ENCODE data around the gene COL4A4. TPM values are rescaled to one million over a fixed set of nuclear protein-coding genes. Genes with fewer than 3 reads are reported as not detected.

The COL4A4 gene
- total and polyA plus RNA-seq, 2 of the 4 experiments (the other 2 are of a cell fraction): 0.02 TPM; not detected in 1

DNA sequence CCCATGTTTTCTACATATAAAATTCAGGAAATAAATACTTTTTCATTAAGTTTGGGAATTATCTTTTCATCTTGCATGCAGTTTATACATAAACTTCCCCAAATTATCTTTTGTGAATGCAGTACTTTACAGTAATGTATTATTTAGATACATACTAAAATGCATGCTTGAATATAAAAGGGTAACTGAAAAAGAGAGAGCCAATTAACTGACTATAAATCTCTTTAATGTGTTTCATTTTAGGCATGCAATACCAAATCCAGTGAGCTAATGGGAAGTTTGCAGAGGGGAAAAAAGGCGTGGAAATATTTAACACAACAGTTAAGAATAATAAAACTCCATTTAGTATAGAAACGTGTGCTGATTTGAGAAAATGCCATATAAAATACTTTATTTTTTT is 39.2 kb downstream of the COL4A4 start:
- POLR2A ChIA-PET (ENCODE audit: unreplicated experiment): no interaction called here

More for the DNA sequence above, 39.2 kb downstream of the COL4A4 start:
- no peak overlapping the region for H2BK15ac ChIP-seq (ENCODE audit: low read depth, low read length)
- H3K4me3 ChIP-seq (ENCODE audit: insufficient read depth, low read depth, low read length): no peak overlapping the region
- no peak overlapping the region for H2AK5ac ChIP-seq (ENCODE audit: low read depth, low read length)
- H3K9me3 ChIP-seq (ENCODE audit: control insufficient read depth, insufficient read depth, low read length): no peaks in the 10 kb centered on the region
- dilution Hi-C loops (cut with HindIII; ENCODE audit: low sequenced_read_pairs, unreplicated experiment): no loop called here
- no peaks in the 10 kb centered on the region for H4K20me1 ChIP-seq (ENCODE audit: insufficient read depth, low read length)
- in situ Hi-C loops (cut with MboI; ENCODE audit: low sequenced_read_pairs): no loop called here
- H2BK20ac ChIP-seq (ENCODE audit: low read depth, low read length): no peak overlapping the region
- no peak overlapping the region for H3K14ac ChIP-seq (replicated peaks; ENCODE audit: low read depth, low read length)
- H4K8ac ChIP-seq (ENCODE audit: low read depth in 2 of 2, low read length in 2 of 2): no peak overlapping the region
- no peak overlapping the region for H2AFZ ChIP-seq (replicated peaks; ENCODE audit: low read length, poor library complexity)
- no peak overlapping the region for H3K23ac ChIP-seq (ENCODE audit: low read depth, low read length)
- H3K9me1 ChIP-seq (ENCODE audit: insufficient read depth, low read length): no peaks in the 10 kb centered on the region
- ATAC-seq (ENCODE audit: low read depth) (no peak), DNase-seq (no peak)
- no peak for TF ChIP-seq RCOR1 (IDR thresholded peaks at IDR 0.05; ENCODE audit: insufficient replicate concordance, low read length)
- no peak for TF ChIP-seq CTCF (conservative IDR thresholded peaks at IDR 0.05; ENCODE audit: low read depth, low read length)
- no peak for TF ChIP-seq BHLHE40 (IDR thresholded peaks at IDR 0.05; ENCODE audit: low read depth, low read length)
- TF ChIP-seq NFE2L2 (IDR thresholded peaks at IDR 0.05; ENCODE audit: low read depth, low read length): no peak
- TF ChIP-seq RAD21 (IDR thresholded peaks at IDR 0.05; ENCODE audit: low read length): no peak
- TF ChIP-seq MAZ (IDR thresholded peaks at IDR 0.05; ENCODE audit: borderline replicate concordance, low read depth, low read length): no peak
- BruUV-seq (replicated peaks): no TSS peak
- no peak overlapping the region for H3K18ac ChIP-seq (ENCODE audit: low read depth, low read length)
- H3K4me2 ChIP-seq (ENCODE audit: low read depth, low read length): no peak overlapping the region
- no peak overlapping the region for H3K56ac ChIP-seq (ENCODE audit: extremely low read depth, insufficient read depth, low read length)
- H3K79me1 ChIP-seq (ENCODE audit: low read depth in 1 of 2, low read length in 2 of 2): no peaks in the 10 kb centered on the region
- CTCF ChIA-PET: interaction anchor here (0.7 kb wide), 1 partner anchor 186 kb away, joined by 3 read pairs; no protein-coding TSS in a partner anchor
- H2BK5ac ChIP-seq (ENCODE audit: low read depth, low read length, poor library complexity, severe bottlenecking): no peak overlapping the region
- H2BK120ac ChIP-seq (ENCODE audit: low read depth, low read length): no peak overlapping the region
- no peaks in the 10 kb centered on the region for H3K36me3 ChIP-seq (ENCODE audit: control insufficient read depth, insufficient read depth, low read length)
- no peak overlapping the region for H2AK9ac ChIP-seq (replicated peaks; ENCODE audit: low read depth, low read length, poor library complexity)
- H4K91ac ChIP-seq (ENCODE audit: insufficient read depth, low read depth, low read length): no peak overlapping the region
- H3K27me3 ChIP-seq (ENCODE audit: control insufficient read depth, insufficient read depth, low read length): peaks cover 21% of the 10 kb centered on the region
- no peak overlapping the region for H3K27ac ChIP-seq (ENCODE audit: insufficient read depth, low read length)
- intact Hi-C loops (cut with micrococcal nuclease): loop anchor here (10.0 kb wide), 2 partner anchors 200 to 350 kb away; partner anchors contain the start of genes AGFG1 and MFF
- no peak overlapping the region for H3K4ac ChIP-seq (ENCODE audit: low read depth, low read length)
- no peaks in the 10 kb centered on the region for H3K4me1 ChIP-seq (ENCODE audit: control insufficient read depth, insufficient read depth, low read length)
- no peak overlapping the region for H4K5ac ChIP-seq (ENCODE audit: low read depth, low read length)
- no peak overlapping the region for H3K9ac ChIP-seq (ENCODE audit: low read depth, low read length)
- WGBS, 2 experiments (ENCODE audit: extremely low coverage in 2 of 2, insufficient read length in 1 of 2): no CpG with 5 or more reads among the region's 2 CpGs
